GM12878 (cell line): ENCODE data around the gene SLC25A39.

ENCODE experiments used
- CTCF ChIP-seq, 3 experiments: IDR thresholded peaks in 2 of 3; conservative IDR thresholded peaks in 1 of 3; 2 replicates each; pipeline ENCODE4 v1.5.1; 2011; ENCODE audit warnings: low read depth in 3 of 3, low read length in 3 of 3, mild to moderate bottlenecking in 3 of 3, control low read depth in 2 of 3, moderate library complexity in 2 of 3, inconsistent platforms in 1 of 3, mixed read lengths in 1 of 3; ENCODE audit not compliant: control insufficient read depth in 2 of 3, insufficient read depth in 1 of 3; ENCODE audit errors: extremely low read depth in 1 of 3
- EGR1 ChIP-seq, 2 experiments: IDR thresholded peaks; 1 replicate in 1 of 2; 2 replicates in 1 of 2; pipeline ENCODE4 v1.6.1; 2011 to 2012; ENCODE audit warnings: low read depth in 2 of 2, low read length in 2 of 2, borderline replicate concordance in 1 of 2, mild to moderate bottlenecking in 1 of 2, moderate library complexity in 1 of 2
- JUND ChIP-seq: IDR thresholded peaks from 2 replicates; pipeline ENCODE4 v1.6.1; 2012; ENCODE audit warnings: low read depth, mild to moderate bottlenecking, low read length, improper control_type of control experiment, moderate library complexity
- POLR2AphosphoS2 ChIP-seq: IDR thresholded peaks from 2 replicates; pipeline ENCODE4 v1.6.1; 2011; ENCODE audit warnings: low read depth, mild to moderate bottlenecking, low read length, improper control_type of control experiment, moderate library complexity
- SIN3A ChIP-seq: IDR thresholded peaks from 2 replicates; pipeline ENCODE4 v1.6.1; 2012; ENCODE audit warnings: low read depth, low read length, improper control_type of control experiment
- SP1 ChIP-seq: IDR thresholded peaks from one replicate; pipeline ENCODE4 v1.6.1; 2011; ENCODE audit warnings: low read depth, low read length
- SUZ12 ChIP-seq: fragments of 200-600 bp; sonication (generic); IDR thresholded peaks from one replicate; pipeline ENCODE4 v1.6.1; 2018; ENCODE audit warnings: antibody characterized with exemption, mild to moderate bottlenecking; ENCODE audit not compliant: unreplicated experiment
- YY1 ChIP-seq: IDR thresholded peaks from 2 replicates; pipeline ENCODE4 v1.6.1; 2011; ENCODE audit warnings: low read depth, mild to moderate bottlenecking, low read length
- ZNF207 ChIP-seq: fragments of 450-650 bp; IDR thresholded peaks from 2 replicates; pipeline ENCODE4 v1.6.1; 2014; ENCODE audit warnings: antibody characterized with exemption, mild to moderate bottlenecking, borderline replicate concordance
- ZNF24 ChIP-seq: fragments of 450-650 bp; IDR thresholded peaks from 2 replicates; pipeline ENCODE4 v1.6.1; 2017; ENCODE audit warnings: antibody characterized with exemption, mild to moderate bottlenecking

- TF ChIP-seq CTCF (IDR thresholded peaks at IDR 0.05 in 2 of 3, conservative IDR thresholded peaks at IDR 0.05 in 1 of 3; ENCODE audit: control insufficient read depth in 2 of 3, extremely low read depth in 1 of 3, insufficient read depth in 1 of 3, low read depth in 3 of 3, low read length in 3 of 3): no peak
- no peak for TF ChIP-seq ZNF24
- TF ChIP-seq EGR1 (IDR thresholded peaks at IDR 0.05; ENCODE audit: borderline replicate concordance in 1 of 2, low read depth in 2 of 2, low read length in 2 of 2): no peak
- no peak for TF ChIP-seq SP1
- no peak for TF ChIP-seq ZNF207
- TF ChIP-seq SUZ12: no peak
- TF ChIP-seq SIN3A: no peak
- TF ChIP-seq POLR2AphosphoS2: no peak
- TF ChIP-seq JUND: no peak
- no peak for TF ChIP-seq YY1
Measured at GRCh38 chr17:44367231-44367979, 42.8 kb upstream of the SLC25A39 start.
